ENCODE data around the gene KIF12.
"Not testable (repeated sequence)": the region's sequence is repeated elsewhere in the genome, so short reads cannot be mapped to it uniquely, and the experiment has no call there.

Gene KIF12

GRCh38 chr9:114043660-114044059, 55.4 kb downstream of the KIF12 start:
- DNase-seq, result not testable (repeated sequence)

Data from fibroblast of skin of scalp (primary cell).